ENCODE measurements around the gene CTNNA3.

GRCh38 chr10:66273966-66274519 lies 1422.0 kb downstream of the CTNNA3 start:
- TF ChIP-seq CTCF (conservative IDR thresholded peaks at IDR 0.05; ENCODE audit: low read depth, low read length) = no peak
- TF ChIP-seq POLR2A (IDR thresholded peaks at IDR 0.05; ENCODE audit: low read depth, low read length) = no peak
- TF ChIP-seq USF2 (IDR thresholded peaks at IDR 0.05; ENCODE audit: low read depth, low read length) = no peak
- no peak for TF ChIP-seq MAZ (IDR thresholded peaks at IDR 0.05; ENCODE audit: borderline replicate concordance, low read depth, low read length)
- no peak for TF ChIP-seq RFX5 (IDR thresholded peaks at IDR 0.05; ENCODE audit: low read depth, low read length)
- no peak for TF ChIP-seq SMC3 (IDR thresholded peaks at IDR 0.05; ENCODE audit: low read depth, low read length)
- no peak for TF ChIP-seq ELK1 (IDR thresholded peaks at IDR 0.05; ENCODE audit: borderline replicate concordance, low read depth, low read length)
- no peak for TF ChIP-seq FOS (IDR thresholded peaks at IDR 0.05; ENCODE audit: low read depth, low read length)
- TF ChIP-seq CHD1 (IDR thresholded peaks at IDR 0.05; ENCODE audit: low read depth, low read length) = no peak
- TF ChIP-seq BHLHE40 (IDR thresholded peaks at IDR 0.05; ENCODE audit: low read depth, low read length) = no peak
- TF ChIP-seq CEBPB (IDR thresholded peaks at IDR 0.05; ENCODE audit: low read depth, low read length) = no peak
- TF ChIP-seq RAD21 (IDR thresholded peaks at IDR 0.05; ENCODE audit: low read length) = no peak
